Thoracic aorta (tissue), 2 donors: ENCODE data around the gene MARCKSL1. TPM values are rescaled to one million over a fixed set of nuclear protein-coding genes. Genes with fewer than 3 reads are reported as not detected.
A peak's percentile ranks its signal among the peaks of the same experiment; 100 is the strongest.

Source experiments
- ATAC-seq: fragments of 150-250 bp; one replicate; pipeline ENCODE4 v1.8.0; 2017; ENCODE audit warnings: low read depth; ENCODE audit not compliant: insufficient number of reproducible peaks, low FRiP score
- DNase-seq: peaks from one replicate; pipeline ENCODE4 v3.0.0-alpha.2; 2020; ENCODE audit warnings: low spot score
- H3K27ac ChIP-seq, 2 donors: fragments of 200-600 bp; sonication (generic); 1 replicate in 1 of 2; 2 replicates in 1 of 2; pipeline ENCODE4 v1.5.1; 2016; ENCODE audit warnings: mild to moderate bottlenecking in 2 of 2, moderate library complexity in 2 of 2
- H3K27me3 ChIP-seq: fragments of 200-600 bp; sonication (generic); replicated peaks from 2 replicates; pipeline ENCODE4 v1.6.0; 2016; ENCODE audit warnings: mild to moderate bottlenecking; ENCODE audit not compliant: insufficient read depth
- H3K36me3 ChIP-seq: fragments of 200-600 bp; sonication (generic); one replicate; pipeline ENCODE4 v1.5.1; 2016
- H3K4me1 ChIP-seq, 2 donors: fragments of 200-600 bp; sonication (generic); 1 replicate in 1 of 2; 2 replicates in 1 of 2; pipeline versions ENCODE4 v1.5.1 to v1.6.0; 2016; ENCODE audit warnings: low read depth in 2 of 2, mild to moderate bottlenecking in 1 of 2; ENCODE audit not compliant: control insufficient read depth in 1 of 2
- H3K4me3 ChIP-seq: fragments of 200-600 bp; sonication (generic); 2 replicates; pipeline ENCODE4 v1.5.1; 2016; ENCODE audit warnings: mild to moderate bottlenecking
- H3K9me3 ChIP-seq: fragments of 200-600 bp; sonication (generic); 2 replicates; pipeline ENCODE4 v1.5.1; 2016
- total RNA-seq, 2 donors: library from RNA; depleted of rRNA; stranded (reverse); fragments of >200 nt; gene quantifications; one replicate each; pipeline versions ENCODE4 v1.1.0 to v1.2.3, GENCODE V29; 2016
- TF ChIP-seq, protein P1 (sequence below): fragments of 200-600 bp; sonication (generic); IDR thresholded peaks from one replicate; pipeline ENCODE4 v1.5.1; 2019; ENCODE audit warnings: antibody characterized with exemption

MARCKSL1 gene
- total RNA-seq, 2 donors from 2014 or later = 3.7 to 10.9 TPM

DNA sequence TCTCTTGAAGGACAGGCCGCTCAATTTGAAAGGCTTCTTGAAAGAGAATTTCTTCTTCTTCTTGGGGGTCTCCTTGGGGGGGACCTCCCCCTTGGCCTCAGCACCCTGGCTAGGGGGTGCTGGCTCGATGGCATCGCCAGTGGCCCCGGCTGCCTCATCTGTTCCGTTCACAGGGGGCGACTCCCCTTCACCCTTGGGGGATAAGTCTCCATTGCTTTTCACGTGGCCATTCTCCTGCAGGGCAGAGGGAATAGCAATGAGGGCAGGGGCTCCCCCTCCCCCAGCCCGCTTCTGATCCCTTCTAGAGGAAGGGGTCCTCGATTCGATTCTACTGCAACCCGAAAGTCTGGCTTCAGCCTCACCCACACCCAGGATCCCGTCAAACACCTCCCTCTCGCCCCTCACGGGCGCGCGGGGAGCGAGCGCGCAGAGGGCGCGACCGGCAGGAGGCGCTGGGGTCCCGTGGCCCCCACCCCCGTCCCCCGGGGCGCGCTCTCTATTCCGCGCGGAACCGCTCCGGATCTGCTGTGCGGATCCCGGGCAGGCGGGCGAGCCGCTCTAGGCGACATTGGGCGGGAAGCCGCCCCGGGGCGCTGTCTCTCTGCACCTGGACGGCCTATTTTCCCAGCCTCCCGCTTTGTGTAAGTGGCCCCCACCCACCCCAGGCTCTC is 1.0 kb downstream of the MARCKSL1 start:
- ATAC-seq = no peak
- Histone ChIP-seq H3K36me3 (peaks cover 22% of the 10 kb centered on the region), H3K4me3 (peak overlapping the region; percentile 73), H3K4me1 (peaks cover 5 to 19% of the 10 kb centered on the region in 2 donors), H3K27me3 (no peaks in the 10 kb centered on the region), H3K9me3 (no peaks in the 10 kb centered on the region), H3K27ac (no peak overlapping the region)
- TF ChIP-seq, protein P1, sequence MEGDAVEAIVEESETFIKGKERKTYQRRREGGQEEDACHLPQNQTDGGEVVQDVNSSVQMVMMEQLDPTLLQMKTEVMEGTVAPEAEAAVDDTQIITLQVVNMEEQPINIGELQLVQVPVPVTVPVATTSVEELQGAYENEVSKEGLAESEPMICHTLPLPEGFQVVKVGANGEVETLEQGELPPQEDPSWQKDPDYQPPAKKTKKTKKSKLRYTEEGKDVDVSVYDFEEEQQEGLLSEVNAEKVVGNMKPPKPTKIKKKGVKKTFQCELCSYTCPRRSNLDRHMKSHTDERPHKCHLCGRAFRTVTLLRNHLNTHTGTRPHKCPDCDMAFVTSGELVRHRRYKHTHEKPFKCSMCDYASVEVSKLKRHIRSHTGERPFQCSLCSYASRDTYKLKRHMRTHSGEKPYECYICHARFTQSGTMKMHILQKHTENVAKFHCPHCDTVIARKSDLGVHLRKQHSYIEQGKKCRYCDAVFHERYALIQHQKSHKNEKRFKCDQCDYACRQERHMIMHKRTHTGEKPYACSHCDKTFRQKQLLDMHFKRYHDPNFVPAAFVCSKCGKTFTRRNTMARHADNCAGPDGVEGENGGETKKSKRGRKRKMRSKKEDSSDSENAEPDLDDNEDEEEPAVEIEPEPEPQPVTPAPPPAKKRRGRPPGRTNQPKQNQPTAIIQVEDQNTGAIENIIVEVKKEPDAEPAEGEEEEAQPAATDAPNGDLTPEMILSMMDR = peak; percentile 60
- no peak for DNase-seq

GRCh38 chr1:32334274-32334861 is 1.7 kb downstream of the MARCKSL1 start:
- TF ChIP-seq, protein P1 = no peak
- Histone ChIP-seq H3K27me3 (no peaks in the 10 kb centered on the region), H3K9me3 (no peaks in the 10 kb centered on the region), H3K27ac (no peak overlapping the region), H3K4me1 (peaks cover 5 to 19% of the 10 kb centered on the region in 2 donors), H3K4me3 (peak overlapping the region; percentile 73), H3K36me3 (peaks cover 22% of the 10 kb centered on the region)
- DNase-seq (no peak), ATAC-seq (no peak)

GRCh38 chr1:32333251-32333963 is 2.6 kb downstream of the MARCKSL1 start:
- peaks cover 32% of the 10 kb centered on the region for H3K36me3 ChIP-seq
- H3K4me1 ChIP-seq = peaks cover 5 to 19% of the 10 kb centered on the region in 2 donors
- DNase-seq = no peak
- TF ChIP-seq, protein P1 = no peak
- no peaks in the 10 kb centered on the region for H3K9me3 ChIP-seq
- no peak for ATAC-seq
- no peaks in the 10 kb centered on the region for H3K27me3 ChIP-seq
- H3K27ac ChIP-seq = no peak overlapping the region
- no peak overlapping the region for H3K4me3 ChIP-seq

DNA sequence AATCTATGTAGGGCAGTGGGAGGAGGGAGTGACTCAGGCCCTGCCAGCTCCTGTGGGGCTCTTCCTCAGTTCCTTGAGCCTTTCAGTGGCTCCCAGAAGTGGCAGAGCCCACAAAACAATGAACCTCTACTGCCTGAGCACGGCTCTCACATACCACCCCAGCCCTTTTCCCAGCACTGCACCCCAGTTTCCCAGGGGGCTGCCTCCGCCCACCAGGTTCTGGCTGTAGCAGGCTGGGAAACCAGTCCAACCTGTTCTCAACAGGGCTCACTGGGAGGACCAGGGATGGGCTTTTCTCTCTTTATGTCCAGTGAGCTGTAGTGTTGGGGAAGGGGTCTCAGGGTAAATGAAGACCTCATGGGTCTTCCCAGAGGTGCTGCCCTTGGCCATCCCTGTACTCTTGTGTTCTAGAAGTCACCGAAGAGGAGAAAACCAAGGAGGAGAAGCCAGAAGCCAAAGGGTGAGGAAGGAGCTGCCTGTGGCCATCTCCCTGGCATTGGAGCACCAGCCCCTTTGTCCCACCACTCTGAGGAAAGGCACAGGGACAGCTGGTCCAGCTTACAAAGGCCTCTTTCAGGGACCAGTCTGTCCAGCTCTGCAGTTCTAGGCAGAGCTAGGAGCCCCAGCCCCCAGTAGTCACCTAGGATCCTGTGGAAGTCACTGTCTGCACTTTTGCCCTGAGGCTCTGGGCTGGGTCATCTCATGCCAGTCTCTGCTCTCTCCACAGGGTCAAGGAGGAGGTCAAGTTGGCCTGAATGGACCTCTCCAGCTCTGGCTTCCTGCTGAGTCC is 3.5 kb downstream of the MARCKSL1 start:
- H3K36me3 ChIP-seq = peaks cover 40% of the 10 kb centered on the region
- no peak overlapping the region for H3K27ac ChIP-seq
- H3K9me3 ChIP-seq = no peaks in the 10 kb centered on the region
- TF ChIP-seq, protein P1 = no peak
- no peak for DNase-seq
- H3K4me3 ChIP-seq = no peak overlapping the region
- peaks cover 5 to 19% of the 10 kb centered on the region in 2 donors for H3K4me1 ChIP-seq
- no peak for ATAC-seq
- H3K27me3 ChIP-seq = no peaks in the 10 kb centered on the region
